ENCODE data around the gene PUS7L.

DNA sequence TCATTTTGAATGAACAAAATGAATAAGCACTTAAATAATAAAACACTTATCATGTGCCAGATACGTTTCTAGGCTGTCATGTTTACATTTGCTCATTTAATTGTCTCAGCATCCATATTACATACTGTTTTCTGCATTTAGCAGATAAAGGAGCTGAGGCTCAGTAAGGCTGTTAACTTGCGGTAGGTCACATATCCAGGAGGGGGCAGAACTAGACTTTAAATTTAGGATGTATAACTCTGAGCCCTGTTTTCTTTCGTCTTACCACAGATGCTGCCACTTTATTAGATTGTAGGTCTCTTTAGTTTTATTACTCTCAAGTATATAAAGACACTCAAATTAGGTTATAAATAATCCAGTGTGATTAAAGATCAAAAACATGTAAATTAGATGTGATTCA is 17.9 kb upstream of the PUS7L start:
- TF ChIP-seq, protein P1, sequence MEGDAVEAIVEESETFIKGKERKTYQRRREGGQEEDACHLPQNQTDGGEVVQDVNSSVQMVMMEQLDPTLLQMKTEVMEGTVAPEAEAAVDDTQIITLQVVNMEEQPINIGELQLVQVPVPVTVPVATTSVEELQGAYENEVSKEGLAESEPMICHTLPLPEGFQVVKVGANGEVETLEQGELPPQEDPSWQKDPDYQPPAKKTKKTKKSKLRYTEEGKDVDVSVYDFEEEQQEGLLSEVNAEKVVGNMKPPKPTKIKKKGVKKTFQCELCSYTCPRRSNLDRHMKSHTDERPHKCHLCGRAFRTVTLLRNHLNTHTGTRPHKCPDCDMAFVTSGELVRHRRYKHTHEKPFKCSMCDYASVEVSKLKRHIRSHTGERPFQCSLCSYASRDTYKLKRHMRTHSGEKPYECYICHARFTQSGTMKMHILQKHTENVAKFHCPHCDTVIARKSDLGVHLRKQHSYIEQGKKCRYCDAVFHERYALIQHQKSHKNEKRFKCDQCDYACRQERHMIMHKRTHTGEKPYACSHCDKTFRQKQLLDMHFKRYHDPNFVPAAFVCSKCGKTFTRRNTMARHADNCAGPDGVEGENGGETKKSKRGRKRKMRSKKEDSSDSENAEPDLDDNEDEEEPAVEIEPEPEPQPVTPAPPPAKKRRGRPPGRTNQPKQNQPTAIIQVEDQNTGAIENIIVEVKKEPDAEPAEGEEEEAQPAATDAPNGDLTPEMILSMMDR (IDR thresholded peaks at IDR 0.05), result no peak
- TF ChIP-seq POLR2AphosphoS5 (IDR thresholded peaks at IDR 0.05; ENCODE audit: insufficient read depth in 1 of 2, low read depth in 1 of 2), result no peak
- TF ChIP-seq POLR2A (IDR thresholded peaks at IDR 0.05), result no peak
